GM23248 (cell line): ENCODE results near the gene OSBPL6. TPM values are rescaled to one million over a fixed set of nuclear protein-coding genes. Genes with fewer than 3 reads are reported as not detected.

Source experiments
- DNase-seq: peaks from one replicate; pipeline ENCODE4 v3.0.0-alpha.2; 2015
- H2AFZ ChIP-seq: fragments of 200-600 bp; sonication (generic); 2 replicates; pipeline ENCODE4 v1.6.1; 2016; ENCODE audit warnings: antibody characterized with exemption
- H3F3A ChIP-seq: fragments of 200-600 bp; sonication (generic); 2 replicates; pipeline ENCODE4 v1.6.1; 2016; ENCODE audit warnings: mild to moderate bottlenecking, antibody characterized with exemption, mixed run types; ENCODE audit not compliant: insufficient read depth
- H3K27ac ChIP-seq: fragments of 200-600 bp; sonication (generic); 2 replicates; pipeline ENCODE4 v1.5.1; 2016; ENCODE audit warnings: mild to moderate bottlenecking
- H3K27me3 ChIP-seq: fragments of 200-600 bp; sonication (generic); replicated peaks from 2 replicates; pipeline ENCODE4 v1.6.1; 2016; ENCODE audit warnings: mild to moderate bottlenecking; ENCODE audit not compliant: insufficient read depth
- H3K36me3 ChIP-seq: fragments of 200-600 bp; sonication (generic); 2 replicates; pipeline ENCODE4 v1.6.1; 2016; ENCODE audit warnings: low read depth, mild to moderate bottlenecking
- H3K4me1 ChIP-seq: fragments of 200-600 bp; sonication (generic); 2 replicates; pipeline ENCODE4 v1.6.1; 2016; ENCODE audit warnings: mild to moderate bottlenecking; ENCODE audit not compliant: insufficient read depth
- H3K4me2 ChIP-seq: fragments of 200-600 bp; sonication (generic); one replicate; pipeline ENCODE4 v1.6.1; 2016; ENCODE audit warnings: mild to moderate bottlenecking; ENCODE audit not compliant: unreplicated experiment
- H3K4me3 ChIP-seq: fragments of 200-600 bp; sonication (generic); 2 replicates; pipeline ENCODE4 v1.5.1; 2016; ENCODE audit warnings: mild to moderate bottlenecking
- H3K79me2 ChIP-seq: fragments of 200-600 bp; sonication (generic); 2 replicates; pipeline ENCODE4 v1.6.1; 2016; ENCODE audit warnings: mild to moderate bottlenecking; ENCODE audit not compliant: insufficient read depth
- H3K9ac ChIP-seq: fragments of 200-600 bp; sonication (generic); 2 replicates; pipeline ENCODE4 v1.6.1; 2016; ENCODE audit warnings: mild to moderate bottlenecking
- H3K9me2 ChIP-seq: fragments of 200-600 bp; sonication (generic); 2 replicates; pipeline ENCODE4 v1.6.1; 2016; ENCODE audit warnings: mixed run types, mild to moderate bottlenecking, moderate library complexity; ENCODE audit not compliant: insufficient read depth
- H3K9me3 ChIP-seq: fragments of 200-600 bp; sonication (generic); one replicate; pipeline ENCODE4 v1.6.1; 2017; ENCODE audit warnings: low read depth
- H4K20me1 ChIP-seq: fragments of 200-600 bp; sonication (generic); 2 replicates; pipeline ENCODE4 v1.6.0; 2016; ENCODE audit not compliant: insufficient read depth
- EZH2 ChIP-seq: fragments of 200-600 bp; sonication (generic); IDR thresholded peaks from 2 replicates; pipeline ENCODE4 v1.6.1; 2018; ENCODE audit warnings: antibody characterized with exemption, mild to moderate bottlenecking; ENCODE audit not compliant: insufficient read depth, poor library complexity, severe bottlenecking
- EZH2phosphoT487 ChIP-seq: fragments of 200-600 bp; sonication (generic); IDR thresholded peaks from 2 replicates; pipeline ENCODE4 v1.6.1; 2018; ENCODE audit warnings: antibody characterized with exemption, moderate library complexity, mild to moderate bottlenecking, low read depth; ENCODE audit not compliant: insufficient read depth
- WGBS, 2 experiments: methylation state at CpG; one replicate each; pipeline ENCODE4 v1.1.6; 2015 to 2017; ENCODE audit warnings: low lambda C conversion rate in 2 of 2, low coverage in 1 of 2; ENCODE audit errors: missing lambda C conversion rate in 2 of 2; 5-methylcytosine and 5-hydroxymethylcytosine counted together
- in situ Hi-C: fragments of 300-500 bp; cut with MboI; formaldehyde crosslinking; loops from 2 replicates; pipeline ENCODE4 v1.15.0; 2020
- polyA plus RNA-seq: library from polyadenylated mRNA; unstranded; fragments of >200 nt; fragmentation: Nextera tagmentation; extraction: Ambion mirVana; gene quantifications from 2 replicates; pipeline ENCODE4 v1.2.1, GENCODE V29; 2016
- total RNA-seq: library from RNA; depleted of rRNA; stranded (reverse); fragments of >200 nt; shearing (Covaris generic); gene quantifications from 2 replicates; pipeline ENCODE4 v1.2.3, GENCODE V29; 2014

OSBPL6 gene
- total and polyA plus RNA-seq, 2 experiments from 2014 or later, result 6.3 to 11.8 TPM

DNA sequence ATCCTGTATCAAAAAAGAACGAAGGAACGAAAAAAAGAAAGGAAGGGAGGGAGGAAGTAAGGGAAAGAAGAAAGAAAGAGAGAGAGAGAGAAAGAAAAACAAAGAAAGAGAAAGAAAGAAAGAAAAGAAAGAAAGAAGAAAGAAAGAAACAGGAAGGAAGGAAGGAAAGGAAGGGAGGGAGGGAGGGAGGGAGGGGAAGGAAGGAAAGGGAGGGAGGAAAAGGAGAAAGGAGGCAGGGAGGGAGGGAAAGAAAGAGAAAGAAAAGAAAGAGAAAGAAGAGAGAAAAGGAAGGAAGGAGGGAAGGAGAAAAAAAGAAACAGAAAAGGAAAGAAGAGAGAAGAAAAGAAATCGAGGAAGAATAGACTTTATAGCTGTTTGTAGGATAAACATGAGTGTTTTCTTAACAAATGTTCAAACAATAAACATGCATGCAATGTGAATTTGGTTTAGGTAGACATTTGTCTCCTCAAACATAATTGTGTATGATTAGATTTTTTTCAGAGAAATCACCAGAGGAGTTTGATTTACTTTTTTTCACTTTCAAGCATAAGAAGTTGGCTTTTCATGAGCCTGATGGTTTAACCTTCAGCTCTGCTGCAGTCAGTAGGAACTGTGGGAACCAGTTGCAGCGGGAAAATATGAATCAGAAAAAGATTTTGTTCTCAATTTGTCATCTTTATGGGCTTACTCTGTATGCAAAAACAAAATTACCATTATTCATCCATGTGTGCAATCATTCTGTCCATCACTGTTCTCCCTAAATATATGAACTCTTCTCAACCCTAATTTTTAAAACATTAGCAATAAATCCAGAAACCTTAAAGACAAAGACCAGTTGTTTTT, 185.1 kb downstream of the OSBPL6 start:
- Histone ChIP-seq H3K9ac (no peak overlapping the region), H3F3A (no peaks in the 10 kb centered on the region), H3K9me2 (no peaks in the 10 kb centered on the region), H3K79me2 (no peaks in the 10 kb centered on the region), H3K27ac (no peak overlapping the region), H3K9me3 (no peaks in the 10 kb centered on the region), H3K36me3 (0 out of 2 replicates have a peak, but pooled peaks cover 13% of the 10 kb centered on the region), H3K4me1 (no peaks in the 10 kb centered on the region), H3K27me3 (no peaks in the 10 kb centered on the region), H2AFZ (no peak overlapping the region), H3K4me3 (no peak overlapping the region), H4K20me1 (no peaks in the 10 kb centered on the region), H3K4me2 (no peak overlapping the region)
- TF ChIP-seq EZH2phosphoT487, result no peak
- TF ChIP-seq EZH2, result no peak
- no peak for DNase-seq
- in situ Hi-C loops, result no loop called here
- WGBS, 2 experiments, result 77 to 79% methylated on average over 4 of the region's 4 CpGs

DNA sequence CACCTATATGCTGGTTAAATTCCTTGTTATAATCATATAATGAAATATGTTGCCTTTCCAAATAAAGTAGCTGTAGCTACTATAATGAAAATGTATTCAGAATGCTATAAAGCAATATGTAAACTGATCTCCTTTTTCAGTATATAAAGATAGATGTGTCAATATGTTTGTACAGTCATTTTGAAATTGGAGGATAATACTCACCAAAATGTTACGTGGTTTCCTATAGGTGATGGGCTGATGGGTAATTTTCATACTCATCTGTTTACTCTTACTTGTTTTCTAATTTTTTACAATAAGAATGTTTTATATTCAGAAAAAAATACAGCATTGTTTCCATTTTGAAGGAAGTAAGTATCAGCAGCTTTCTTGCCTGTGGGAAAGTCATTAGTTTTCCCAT, 186.5 kb downstream of the OSBPL6 start:
- no peak for DNase-seq
- Histone ChIP-seq H3K9me3 (no peaks in the 10 kb centered on the region), H2AFZ (no peak overlapping the region), H3K9ac (no peak overlapping the region), H3K79me2 (no peaks in the 10 kb centered on the region), H3K27ac (no peak overlapping the region), H3K4me1 (no peaks in the 10 kb centered on the region), H3K36me3 (peaks cover 13% of the 10 kb centered on the region; the same call in 1 of the 2 replicates), H3K4me2 (no peak overlapping the region), H3K9me2 (no peaks in the 10 kb centered on the region), H4K20me1 (no peaks in the 10 kb centered on the region), H3K4me3 (no peak overlapping the region), H3F3A (no peaks in the 10 kb centered on the region), H3K27me3 (no peaks in the 10 kb centered on the region)
- TF ChIP-seq EZH2 (no peak), EZH2phosphoT487 (no peak)
- in situ Hi-C loops, result no loop called here
- WGBS, 2 experiments, result 100% methylated on average over 1 of the region's 1 CpG

DNA sequence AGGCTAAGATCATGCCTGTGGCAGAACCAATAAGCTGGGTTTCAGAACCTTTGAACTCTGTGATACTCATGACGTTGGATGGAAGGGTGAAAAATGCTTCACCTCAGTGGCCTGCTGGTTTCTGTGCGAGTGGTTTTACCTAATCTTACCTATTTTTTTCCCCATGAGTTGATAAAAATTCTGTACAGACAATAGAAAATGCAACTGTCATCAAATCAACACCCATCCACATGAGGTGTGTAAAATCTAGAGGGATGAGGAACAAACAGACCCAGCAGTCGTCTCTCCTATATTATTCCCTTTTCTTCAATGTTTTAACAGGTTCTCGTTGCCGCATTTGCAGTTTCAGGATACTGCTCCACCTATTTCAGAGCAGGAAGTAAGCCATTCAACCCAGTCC, 189.4 kb downstream of the OSBPL6 start:
- H3K4me3 ChIP-seq, result no peak overlapping the region

DNA sequence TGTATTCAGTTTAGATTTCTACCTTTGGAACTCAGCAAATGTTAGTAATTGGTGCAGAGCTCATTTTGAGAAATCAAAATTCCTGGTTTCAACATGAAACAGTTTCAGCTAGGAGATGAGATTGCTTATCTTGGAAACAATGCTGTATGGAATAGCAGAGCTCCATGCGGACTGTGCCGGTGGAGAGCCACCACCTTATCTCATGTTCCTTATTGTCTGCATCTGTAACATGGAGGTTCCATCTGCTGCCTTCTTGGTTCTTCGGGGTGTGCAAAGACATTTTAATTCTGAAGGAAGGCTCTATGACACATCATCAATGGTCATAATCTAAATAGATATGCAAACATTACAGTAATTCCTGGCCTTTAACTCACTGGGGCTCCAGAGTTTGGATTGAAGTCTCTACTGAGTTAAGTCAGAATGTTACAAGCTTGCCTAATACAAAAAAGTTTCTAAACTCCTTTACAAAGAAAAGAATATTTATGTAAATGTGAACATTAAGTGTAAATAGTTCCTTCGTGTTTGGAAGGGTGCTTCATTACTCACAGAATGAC, 191.4 kb downstream of the OSBPL6 start:
- Histone ChIP-seq H3K4me1 (no peaks in the 10 kb centered on the region), H3K4me3 (no peak overlapping the region), H3K27me3 (no peaks in the 10 kb centered on the region), H3K79me2 (no peaks in the 10 kb centered on the region), H3K9me2 (no peaks in the 10 kb centered on the region), H3K9ac (no peak overlapping the region), H2AFZ (no peak overlapping the region), H3F3A (no peaks in the 10 kb centered on the region), H3K36me3 (peaks cover 10% of the 10 kb centered on the region; the same call in 1 of the 2 replicates), H3K27ac (no peak overlapping the region), H3K9me3 (no peaks in the 10 kb centered on the region), H4K20me1 (no peaks in the 10 kb centered on the region), H3K4me2 (no peak overlapping the region)
- 62 to 63% methylated on average over 4 of the region's 4 CpGs for WGBS, 2 experiments
- TF ChIP-seq EZH2 (no peak), EZH2phosphoT487 (no peak)
- in situ Hi-C loops, result no loop called here
- peak; percentile 6 for DNase-seq

More for the DNA sequence above, 189.4 kb downstream of the OSBPL6 start:
- TF ChIP-seq EZH2 (no peak), EZH2phosphoT487 (no peak)
- no peaks in the 10 kb centered on the region for H3K9me2 ChIP-seq
- no peak overlapping the region for H3K9ac ChIP-seq
- H3K27ac ChIP-seq, result no peak overlapping the region
- 97 to 100% methylated on average over 5 of the region's 5 CpGs for WGBS, 2 experiments
- no peak overlapping the region for H3K4me2 ChIP-seq
- H4K20me1 ChIP-seq, result no peaks in the 10 kb centered on the region
- no peak overlapping the region for H2AFZ ChIP-seq
- no peaks in the 10 kb centered on the region for H3K9me3 ChIP-seq
- no peak for DNase-seq
- H3K79me2 ChIP-seq, result no peaks in the 10 kb centered on the region
- H3K4me1 ChIP-seq, result no peaks in the 10 kb centered on the region
- in situ Hi-C loops, result no loop called here
- H3F3A ChIP-seq, result no peaks in the 10 kb centered on the region
- H3K36me3 ChIP-seq, result peaks cover 10% of the 10 kb centered on the region; the same call in 1 of the 2 replicates
- no peaks in the 10 kb centered on the region for H3K27me3 ChIP-seq
